Stomach smooth muscle (tissue), 2 donors: ENCODE data around the gene IGFALS.

ENCODE experiments used
- H3K27ac ChIP-seq: one replicate; pipeline ENCODE4 v1.7.0; 2013; ENCODE audit warnings: mild to moderate bottlenecking, low read length, inconsistent platforms
- H3K27me3 ChIP-seq, 2 donors: one replicate each; pipeline ENCODE4 v1.7.0; 2013; ENCODE audit warnings: low read length in 2 of 2; ENCODE audit not compliant: insufficient read depth in 2 of 2, control insufficient read depth in 1 of 2
- H3K36me3 ChIP-seq, 2 donors: one replicate each; pipeline ENCODE4 v1.7.0; 2013; ENCODE audit warnings: low read length in 2 of 2; ENCODE audit not compliant: control insufficient read depth in 2 of 2, insufficient read depth in 2 of 2
- H3K4me1 ChIP-seq: one replicate; pipeline ENCODE4 v1.7.0; 2013; ENCODE audit warnings: low read length; ENCODE audit not compliant: control insufficient read depth, insufficient read depth
- H3K4me3 ChIP-seq, 2 donors: one replicate each; pipeline ENCODE4 v1.7.0; 2013; ENCODE audit warnings: low read length in 2 of 2
- H3K9ac ChIP-seq, 2 donors: one replicate each; pipeline ENCODE4 v1.7.0; 2013; ENCODE audit warnings: low read length in 2 of 2, mild to moderate bottlenecking in 1 of 2
- H3K9me3 ChIP-seq, 2 donors: one replicate each; pipeline ENCODE4 v1.7.0; 2013; ENCODE audit warnings: low read length in 2 of 2; ENCODE audit not compliant: control insufficient read depth in 2 of 2
- donor health status: healthy.
- donor health status: Pancreatic carcinoma.

Gene IGFALS

GRCh38 chr16:1825381-1825863 lies 31.9 kb upstream of the IGFALS start:
- Histone ChIP-seq H3K9ac (peak overlapping the region; percentile 64 to 71), H3K27me3 (no peaks in the 10 kb centered on the region), H3K27ac (no peak overlapping the region), H3K9me3 (no peaks in the 10 kb centered on the region), H3K36me3 (peaks cover 12 to 15% of the 10 kb centered on the region in 2 donors), H3K4me1 (peaks cover 33% of the 10 kb centered on the region), H3K4me3 (peak overlapping the region; percentile 67 to 100)

GRCh38 chr16:1823821-1824220 lies 30.3 kb upstream of the IGFALS start:
- peaks cover 24% of the 10 kb centered on the region for H3K4me1 ChIP-seq

GRCh38 chr16:1822801-1823200 lies 29.3 kb upstream of the IGFALS start:
- H3K4me3 ChIP-seq, result no peak overlapping the region
- H3K4me1 ChIP-seq, result peaks cover 20% of the 10 kb centered on the region
- H3K27ac ChIP-seq, result no peak overlapping the region
- H3K9ac ChIP-seq, result no peak overlapping the region
- H3K27me3 ChIP-seq, result no peaks in the 10 kb centered on the region
- H3K9me3 ChIP-seq, result no peaks in the 10 kb centered on the region
- H3K36me3 ChIP-seq, result peaks cover 11 to 21% of the 10 kb centered on the region in 2 donors

More at GRCh38 chr16:1823821-1824220, 30.3 kb upstream of the IGFALS start:
- H3K9ac ChIP-seq, result no peak overlapping the region
- H3K27me3 ChIP-seq, result no peaks in the 10 kb centered on the region
- H3K36me3 ChIP-seq, result peaks cover 11 to 20% of the 10 kb centered on the region in 2 donors
- H3K4me3 ChIP-seq, result no peak overlapping the region
- no peaks in the 10 kb centered on the region for H3K9me3 ChIP-seq
- no peak overlapping the region for H3K27ac ChIP-seq

DNA sequence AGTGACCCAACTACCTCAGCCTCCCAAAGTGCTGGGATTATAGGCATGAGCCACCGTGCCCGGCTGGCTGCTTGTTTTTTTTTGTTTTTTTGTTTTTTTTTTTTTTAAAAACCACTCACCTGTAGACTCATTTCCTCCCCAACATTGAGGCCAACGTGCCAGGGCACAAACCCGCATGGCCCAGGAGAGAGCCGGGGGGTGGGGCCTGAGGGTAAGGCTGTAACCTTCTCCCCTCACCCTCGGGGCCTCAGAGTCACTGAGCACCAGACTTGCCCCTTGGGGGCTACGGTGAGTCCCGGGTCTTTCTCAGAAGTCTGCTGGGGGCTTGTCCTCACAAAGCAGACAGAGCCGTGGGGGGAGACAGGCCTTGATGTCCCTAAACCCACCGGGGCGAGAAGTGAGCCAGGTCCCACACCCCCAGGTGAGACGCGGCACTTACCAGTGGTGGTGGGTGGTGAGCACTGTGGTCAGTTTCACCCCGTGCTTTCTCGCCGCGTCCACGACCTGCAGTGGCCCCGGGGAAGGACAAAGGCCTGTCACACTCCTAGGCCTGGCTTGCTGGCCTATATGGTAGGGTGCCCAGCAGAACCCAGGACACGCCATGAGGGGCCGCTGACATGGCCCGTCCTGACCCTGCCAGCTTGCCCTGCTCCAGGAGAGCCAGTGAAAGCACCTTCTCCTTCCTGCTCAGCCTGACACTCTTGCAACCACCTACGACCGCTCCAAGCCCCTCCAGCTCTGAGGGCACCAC lies 28.5 kb upstream of the IGFALS start:
- H3K4me3 ChIP-seq, result no peak overlapping the region
- H3K27me3 ChIP-seq, result no peaks in the 10 kb centered on the region
- H3K9me3 ChIP-seq, result no peaks in the 10 kb centered on the region
- H3K9ac ChIP-seq, result no peak overlapping the region
- H3K36me3 ChIP-seq, result peaks cover 11 to 23% of the 10 kb centered on the region in 2 donors
- H3K27ac ChIP-seq, result no peak overlapping the region
- H3K4me1 ChIP-seq, result peaks cover 14% of the 10 kb centered on the region

DNA sequence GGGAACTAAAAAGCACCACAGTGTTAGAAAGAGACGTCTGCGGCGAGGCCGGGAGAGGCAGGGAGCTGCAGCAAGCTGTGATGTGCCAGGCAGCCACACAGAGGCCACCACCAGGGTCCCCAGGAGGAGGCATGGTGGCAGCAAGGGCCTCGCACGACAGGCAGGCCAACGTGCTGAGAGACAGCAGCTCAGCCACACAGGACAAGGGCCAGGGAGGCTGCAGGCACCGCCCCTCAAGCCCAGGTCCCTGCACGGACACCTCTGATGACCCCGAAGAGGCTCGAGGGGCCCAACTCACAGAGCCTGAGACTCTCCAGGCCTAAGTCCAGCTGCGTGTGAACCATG lies 27.4 kb upstream of the IGFALS start:
- Histone ChIP-seq H3K36me3 (peaks cover 17 to 31% of the 10 kb centered on the region in 2 donors), H3K9me3 (no peaks in the 10 kb centered on the region), H3K4me1 (peaks cover 12% of the 10 kb centered on the region), H3K4me3 (no peak overlapping the region), H3K27ac (no peak overlapping the region), H3K27me3 (no peaks in the 10 kb centered on the region), H3K9ac (no peak overlapping the region)

DNA sequence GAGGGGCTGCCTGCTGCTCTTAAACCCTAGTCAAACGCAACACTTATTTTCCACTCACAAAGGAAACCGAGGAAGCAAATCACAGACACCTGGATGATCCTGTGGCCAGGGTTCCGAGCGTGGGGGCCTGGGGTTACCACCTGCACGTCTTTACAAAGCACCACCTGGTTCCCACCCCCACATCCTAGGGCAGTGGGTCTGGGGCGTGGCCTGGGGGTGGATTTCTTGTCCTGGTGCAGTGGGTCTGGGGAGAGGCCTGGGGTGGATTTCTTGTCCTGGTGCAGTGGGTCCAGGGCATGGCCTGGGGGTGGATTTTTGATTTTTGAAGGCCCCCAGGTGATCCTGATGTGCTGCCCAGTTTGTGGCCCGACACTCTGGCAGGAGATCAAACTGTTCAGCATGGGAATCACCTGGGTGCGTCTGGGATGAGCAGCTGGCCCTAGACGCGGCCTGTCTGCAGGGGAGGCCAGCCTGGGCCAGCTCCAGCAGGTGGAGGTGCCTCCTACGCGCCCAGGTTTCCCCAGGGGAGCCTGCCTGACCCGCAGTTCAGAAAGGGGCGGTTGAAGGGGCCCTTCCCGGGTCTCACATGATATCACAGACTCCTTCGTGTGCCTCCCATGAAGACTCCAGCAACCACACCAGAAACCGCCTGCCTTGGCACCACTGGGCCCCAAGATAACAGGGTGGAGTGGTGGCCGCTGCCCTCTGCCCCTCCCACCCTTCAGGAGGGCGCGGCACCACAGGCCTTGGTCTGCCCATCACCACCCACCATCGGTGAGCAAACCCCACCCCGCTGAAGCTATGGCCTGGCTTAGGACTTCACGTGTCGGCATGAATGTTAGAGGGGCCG lies 26.8 kb upstream of the IGFALS start:
- no peaks in the 10 kb centered on the region for H3K9me3 ChIP-seq
- H3K4me1 ChIP-seq, result peaks cover 6% of the 10 kb centered on the region
- H3K27me3 ChIP-seq, result no peaks in the 10 kb centered on the region
- H3K36me3 ChIP-seq, result peaks cover 17 to 33% of the 10 kb centered on the region in 2 donors
- H3K27ac ChIP-seq, result no peak overlapping the region
- no peak overlapping the region for H3K9ac ChIP-seq
- no peak overlapping the region for H3K4me3 ChIP-seq

GRCh38 chr16:1819611-1820010 lies 26.1 kb upstream of the IGFALS start:
- Histone ChIP-seq H3K27me3 (no peaks in the 10 kb centered on the region), H3K9ac (no peak overlapping the region), H3K36me3 (peaks cover 17 to 35% of the 10 kb centered on the region in 2 donors)

DNA sequence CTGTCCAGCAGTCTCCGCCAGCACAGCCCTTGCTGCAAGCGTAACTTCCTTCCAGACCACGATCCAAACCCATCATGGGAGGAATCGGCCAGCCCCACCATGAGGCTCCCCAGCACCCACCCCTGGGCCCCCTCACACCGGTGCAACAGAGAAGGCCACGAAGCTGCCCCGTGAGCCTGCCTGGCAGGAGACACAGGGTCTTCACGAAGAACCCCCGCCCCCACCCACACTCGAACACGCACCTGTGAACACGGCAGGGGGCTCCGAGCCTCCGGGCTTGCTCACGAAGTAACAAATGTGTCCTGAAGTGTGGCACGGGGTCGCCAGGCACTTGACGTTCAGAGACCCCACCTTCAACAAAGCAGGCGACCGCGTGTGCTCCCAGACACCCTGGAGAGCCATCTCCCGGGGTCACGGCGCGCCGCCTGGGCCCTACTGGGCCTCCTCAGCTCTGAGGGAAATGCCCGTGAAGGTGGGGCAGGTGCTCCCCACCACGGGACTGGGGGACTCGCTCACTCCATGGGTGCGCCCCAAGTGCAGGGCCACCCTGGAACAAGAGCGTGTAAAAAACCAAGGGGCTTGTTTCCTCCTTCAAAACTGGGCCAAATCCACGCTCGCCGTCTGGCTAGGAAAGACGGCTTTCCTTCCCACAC lies 25.5 kb upstream of the IGFALS start:
- Histone ChIP-seq H3K9ac (no peak overlapping the region), H3K27ac (no peak overlapping the region), H3K36me3 (peaks cover 17 to 35% of the 10 kb centered on the region in 2 donors), H3K4me3 (no peak overlapping the region), H3K9me3 (no peaks in the 10 kb centered on the region), H3K27me3 (no peaks in the 10 kb centered on the region), H3K4me1 (peaks cover 2% of the 10 kb centered on the region)

More at GRCh38 chr16:1819611-1820010, 26.1 kb upstream of the IGFALS start:
- H3K27ac ChIP-seq, result no peak overlapping the region
- no peak overlapping the region for H3K4me3 ChIP-seq
- H3K4me1 ChIP-seq, result peaks cover 3% of the 10 kb centered on the region
- H3K9me3 ChIP-seq, result no peaks in the 10 kb centered on the region

DNA sequence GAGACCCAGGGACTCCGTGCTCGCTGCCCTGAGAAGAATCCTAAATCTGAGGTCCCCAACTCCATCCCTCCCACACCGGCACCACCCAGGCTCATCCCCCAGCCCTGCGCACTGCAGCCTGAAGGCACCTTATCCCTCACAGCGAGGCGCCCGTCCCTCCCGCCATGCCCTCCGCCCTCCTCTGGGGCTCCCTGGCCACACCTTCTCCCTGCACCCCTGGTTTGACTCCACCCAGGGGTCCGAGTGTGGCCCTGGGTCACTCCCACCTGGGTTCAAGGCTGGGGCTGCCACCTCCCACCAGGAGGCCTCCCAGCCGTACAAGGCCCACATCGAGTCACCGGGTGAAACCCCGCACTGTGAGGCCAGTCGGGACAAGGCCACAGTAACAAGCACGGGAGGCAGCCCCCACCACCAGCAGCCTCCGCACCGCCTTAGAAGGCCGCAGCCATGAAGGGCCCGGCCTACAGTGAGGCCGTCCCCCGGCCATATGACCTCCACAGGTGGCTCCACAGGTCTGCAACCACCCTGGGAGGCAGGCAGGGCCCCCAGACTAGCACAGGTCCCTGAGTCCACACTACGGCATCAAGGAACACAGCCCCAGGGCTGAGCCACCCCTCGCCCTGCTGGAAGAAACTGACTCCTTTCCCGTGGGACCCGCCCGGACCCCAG lies 24.8 kb upstream of the IGFALS start:
- H3K27me3 ChIP-seq, result no peaks in the 10 kb centered on the region
- H3K4me3 ChIP-seq, result no peak overlapping the region
- H3K9ac ChIP-seq, result no peak overlapping the region
- no peak overlapping the region for H3K27ac ChIP-seq
- H3K9me3 ChIP-seq, result no peaks in the 10 kb centered on the region
- H3K4me1 ChIP-seq, result no peaks in the 10 kb centered on the region
- peaks cover 20 to 35% of the 10 kb centered on the region in 2 donors for H3K36me3 ChIP-seq

GRCh38 chr16:1817716-1818115 lies 24.2 kb upstream of the IGFALS start:
- Histone ChIP-seq H3K4me3 (no peak overlapping the region), H3K9ac (no peak overlapping the region), H3K9me3 (no peaks in the 10 kb centered on the region), H3K27me3 (no peaks in the 10 kb centered on the region), H3K4me1 (no peaks in the 10 kb centered on the region), H3K27ac (no peak overlapping the region), H3K36me3 (peaks cover 20 to 32% of the 10 kb centered on the region in 2 donors)
